HEK293 (cell line): ENCODE data around the gene SF3B2.
"Not testable (repeated sequence)": the region's sequence is repeated elsewhere in the genome, so short reads cannot be mapped to it uniquely, and the experiment has no call there.

Experiments used
- CTCF ChIP-seq: fragments of 450-650 bp; formaldehyde crosslinking; IDR thresholded peaks from 2 replicates; pipeline ENCODE4 v1.5.1; 2016; ENCODE audit warnings: missing biosample characterization, missing genetic modification characterization
- KLF1 ChIP-seq: fragments of 450-650 bp; formaldehyde crosslinking; IDR thresholded peaks from 2 replicates; pipeline ENCODE4 v1.5.1; 2016; ENCODE audit warnings: missing biosample characterization, missing genetic modification characterization
- KLF16 ChIP-seq: fragments of 450-650 bp; formaldehyde crosslinking; IDR thresholded peaks from 2 replicates; pipeline ENCODE4 v1.5.1; 2017; ENCODE audit warnings: missing biosample characterization, missing genetic modification characterization
- ZBTB26 ChIP-seq: fragments of 450-650 bp; formaldehyde crosslinking; optimal IDR thresholded peaks from 2 replicates; pipeline ENCODE3; 2016; ENCODE audit warnings: missing biosample characterization, mild to moderate bottlenecking, missing genetic modification characterization
- ZNF112 ChIP-seq: fragments of 450-650 bp; formaldehyde crosslinking; IDR thresholded peaks from 2 replicates; pipeline ENCODE4 v1.5.0; 2017; ENCODE audit warnings: missing biosample characterization, missing genetic modification characterization
- ZNF138 ChIP-seq: fragments of 450-650 bp; formaldehyde crosslinking; IDR thresholded peaks from 2 replicates; pipeline ENCODE4 v1.5.1; 2016; ENCODE audit warnings: missing biosample characterization, missing genetic modification characterization, borderline replicate concordance
- ZNF423 ChIP-seq: fragments of 450-650 bp; formaldehyde crosslinking; IDR thresholded peaks from 2 replicates; pipeline ENCODE4 v1.5.1; 2016; ENCODE audit warnings: missing biosample characterization, missing genetic modification characterization
- ZNF707 ChIP-seq: fragments of 450-650 bp; formaldehyde crosslinking; IDR thresholded peaks from 2 replicates; pipeline ENCODE4 v1.5.1; 2016; ENCODE audit warnings: missing biosample characterization, missing genetic modification characterization
- ZSCAN23 ChIP-seq: fragments of 450-650 bp; formaldehyde crosslinking; IDR thresholded peaks from 2 replicates; pipeline ENCODE4 v1.5.1; 2016; ENCODE audit warnings: missing biosample characterization, missing genetic modification characterization

GRCh38 chr11:66023186-66023440 lies 29.1 kb upstream of the SF3B2 start:
- TF ChIP-seq KLF16 (tag by site-specific recombination); ZNF112 (tag by site-specific recombination); CTCF (tag by site-specific recombination); ZSCAN23; ZBTB26 (tag by site-specific recombination); KLF1; ZNF707 (tag by site-specific recombination); ZNF423 (tag by site-specific recombination); ZNF138 (tag by site-specific recombination): not testable (repeated sequence)
